ENCODE data around the gene UCP2.

GRCh38 chr11:73965076-73965763 lies 17.4 kb downstream of the UCP2 start:
- TF ChIP-seq SPI1 (IDR thresholded peaks at IDR 0.05; ENCODE audit: low read depth, low read length), result no peak
- no peak for TF ChIP-seq TAF1 (IDR thresholded peaks at IDR 0.05; ENCODE audit: low read depth, low read length)
- TF ChIP-seq POLR2A (IDR thresholded peaks at IDR 0.05; ENCODE audit: low read depth, low read length), result no peak
- TF ChIP-seq POLR2AphosphoS5 (IDR thresholded peaks at IDR 0.05; ENCODE audit: low read depth, low read length), result no peak
- no peak for TF ChIP-seq PAX5 (IDR thresholded peaks at IDR 0.05; ENCODE audit: insufficient read depth, low read length, severe bottlenecking)

All from GM12891 (cell line).